Neural crest cell (in vitro differentiated cells): ENCODE data around the gene ANKZF1. TPM values are rescaled to one million over a fixed set of nuclear protein-coding genes. Genes with fewer than 3 reads are reported as not detected.

Source experiments
- DNase-seq: peaks from one replicate; pipeline ENCODE4 v3.0.0; 2021; ENCODE audit warnings: low read depth, mixed read lengths, low spot score
- H3K27ac Mint-ChIP-seq: one replicate; pipeline ENCODE4 v1.8.0; 2021; ENCODE audit warnings: mild to moderate bottlenecking, mixed read lengths; ENCODE audit not compliant: unreplicated experiment
- H3K27me3 Mint-ChIP-seq: 2 replicates; pipeline ENCODE4 v1.8.0; 2021; ENCODE audit warnings: low read depth, mild to moderate bottlenecking, mixed read lengths
- H3K36me3 Mint-ChIP-seq: 2 replicates; pipeline ENCODE4 v1.8.0; 2021; ENCODE audit warnings: low read depth, mild to moderate bottlenecking, mixed read lengths
- H3K4me1 Mint-ChIP-seq: 2 replicates; pipeline ENCODE4 v1.8.0; 2021; ENCODE audit warnings: mixed read lengths
- H3K4me3 Mint-ChIP-seq: one replicate; pipeline ENCODE4 v1.8.0; 2021; ENCODE audit warnings: mild to moderate bottlenecking, mixed read lengths
- H3K9me3 Mint-ChIP-seq: 2 replicates; pipeline ENCODE4 v1.8.0; 2021; ENCODE audit warnings: mixed read lengths
- total RNA-seq: library from RNA; stranded (reverse); gene quantifications from 2 replicates; pipeline ENCODE4 v1.2.1, GENCODE V29; 2021
- TF ChIP-seq, protein P1 (sequence below): fragments of 200-600 bp; sonication (generic); conservative IDR thresholded peaks from 2 replicates; pipeline ENCODE4 v1.5.0; 2021; ENCODE audit warnings: antibody characterized with exemption, mild to moderate bottlenecking

ANKZF1 gene
- total RNA-seq, 1 donor from 2014 or later, result 36.4 TPM

DNA sequence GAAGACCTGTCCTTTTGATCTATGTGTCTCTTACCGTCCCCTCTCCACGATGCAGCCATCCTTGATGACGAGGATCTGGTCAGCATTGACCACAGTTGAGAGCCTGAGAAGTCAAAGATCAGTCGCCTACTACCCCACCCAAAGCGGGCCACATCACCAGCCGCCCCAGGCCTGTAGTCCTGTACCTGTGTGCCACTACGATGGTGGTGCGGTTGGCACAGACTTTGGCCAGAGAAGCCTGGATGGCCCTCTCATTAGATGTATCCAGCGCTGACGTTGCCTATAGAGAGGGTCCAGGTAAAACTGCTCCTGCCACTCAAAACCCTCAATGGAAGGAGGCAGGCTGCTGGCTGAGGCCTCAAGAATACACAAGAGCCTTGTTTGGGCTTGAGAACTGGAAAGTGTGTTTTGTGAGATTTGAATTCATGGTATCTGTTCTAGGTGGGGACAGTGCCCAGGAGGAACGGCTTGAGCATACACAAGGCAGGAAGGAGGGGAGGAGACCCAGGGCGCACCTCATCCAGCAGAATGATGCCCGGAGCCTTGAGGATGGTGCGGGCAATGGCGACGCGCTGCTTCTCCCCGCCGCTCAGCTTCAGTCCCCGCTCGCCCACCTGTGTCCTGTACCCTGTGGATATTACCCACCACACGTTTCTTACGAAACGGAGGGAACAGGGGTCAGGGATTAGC, 19.3 kb upstream of the ANKZF1 start:
- H3K4me3 Mint-ChIP-seq, result no peak overlapping the region
- TF ChIP-seq, protein P1, sequence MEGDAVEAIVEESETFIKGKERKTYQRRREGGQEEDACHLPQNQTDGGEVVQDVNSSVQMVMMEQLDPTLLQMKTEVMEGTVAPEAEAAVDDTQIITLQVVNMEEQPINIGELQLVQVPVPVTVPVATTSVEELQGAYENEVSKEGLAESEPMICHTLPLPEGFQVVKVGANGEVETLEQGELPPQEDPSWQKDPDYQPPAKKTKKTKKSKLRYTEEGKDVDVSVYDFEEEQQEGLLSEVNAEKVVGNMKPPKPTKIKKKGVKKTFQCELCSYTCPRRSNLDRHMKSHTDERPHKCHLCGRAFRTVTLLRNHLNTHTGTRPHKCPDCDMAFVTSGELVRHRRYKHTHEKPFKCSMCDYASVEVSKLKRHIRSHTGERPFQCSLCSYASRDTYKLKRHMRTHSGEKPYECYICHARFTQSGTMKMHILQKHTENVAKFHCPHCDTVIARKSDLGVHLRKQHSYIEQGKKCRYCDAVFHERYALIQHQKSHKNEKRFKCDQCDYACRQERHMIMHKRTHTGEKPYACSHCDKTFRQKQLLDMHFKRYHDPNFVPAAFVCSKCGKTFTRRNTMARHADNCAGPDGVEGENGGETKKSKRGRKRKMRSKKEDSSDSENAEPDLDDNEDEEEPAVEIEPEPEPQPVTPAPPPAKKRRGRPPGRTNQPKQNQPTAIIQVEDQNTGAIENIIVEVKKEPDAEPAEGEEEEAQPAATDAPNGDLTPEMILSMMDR, result no peak
- peaks cover 4% of the 10 kb centered on the region for H3K36me3 Mint-ChIP-seq
- H3K27me3 Mint-ChIP-seq, result peaks cover 3% of the 10 kb centered on the region
- peak overlapping the region; percentile 92 for H3K27ac Mint-ChIP-seq
- no peak for DNase-seq
- H3K4me1 Mint-ChIP-seq, result peaks cover 21% of the 10 kb centered on the region
- H3K9me3 Mint-ChIP-seq, result no peaks in the 10 kb centered on the region

DNA sequence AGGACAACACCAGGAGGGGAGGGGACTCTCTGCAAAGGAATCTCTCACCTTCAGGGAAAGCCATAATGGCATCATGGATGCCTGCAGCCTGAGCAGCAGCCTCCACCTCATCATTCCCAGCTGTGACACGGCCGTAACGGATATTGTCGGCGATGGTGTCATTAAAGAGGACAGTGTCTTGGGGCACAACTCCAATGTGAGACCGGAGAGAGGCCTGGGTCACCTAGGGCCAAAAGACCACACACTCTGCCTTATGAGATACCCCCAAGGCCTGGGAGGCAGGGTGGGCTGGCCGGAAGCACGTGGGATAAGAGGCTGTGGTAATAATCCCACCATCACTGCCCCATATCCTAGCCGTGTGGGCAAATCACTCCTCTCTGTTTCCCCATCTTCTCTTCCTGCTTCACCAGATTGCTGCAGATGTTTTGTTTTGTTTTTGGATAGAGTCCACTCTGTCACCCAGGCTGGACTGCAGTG, 18.7 kb upstream of the ANKZF1 start:
- TF ChIP-seq, protein P1, result no peak
- Mint-ChIP-seq H3K36me3 (peaks cover 4% of the 10 kb centered on the region), H3K27me3 (peaks cover 3% of the 10 kb centered on the region)

DNA sequence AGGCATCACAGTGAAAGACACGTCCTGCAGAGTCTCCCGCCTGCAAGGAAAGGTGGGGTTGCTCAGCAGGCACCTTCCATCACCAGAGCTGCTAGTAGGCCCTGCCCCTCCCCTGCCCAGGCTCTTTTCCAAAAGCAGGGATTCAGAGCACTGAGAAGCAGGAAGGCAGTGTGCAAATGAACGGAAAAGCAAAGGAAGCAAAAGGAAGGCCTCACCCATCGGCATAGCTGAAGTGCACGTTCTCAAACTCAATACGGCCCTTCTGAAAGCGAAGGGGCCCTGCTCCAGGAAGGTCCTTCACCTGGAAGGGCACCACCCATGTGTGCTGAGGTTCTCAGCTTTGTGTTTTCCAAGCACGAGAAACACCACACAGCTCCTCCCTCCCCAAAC, 16.6 kb upstream of the ANKZF1 start:
- peaks cover 6% of the 10 kb centered on the region for H3K36me3 Mint-ChIP-seq
- TF ChIP-seq, protein P1, result no peak
- no peaks in the 10 kb centered on the region for H3K9me3 Mint-ChIP-seq
- no peaks in the 10 kb centered on the region for H3K27me3 Mint-ChIP-seq
- H3K27ac Mint-ChIP-seq, result no peak overlapping the region
- peaks cover 17% of the 10 kb centered on the region for H3K4me1 Mint-ChIP-seq
- DNase-seq, result no peak
- no peak overlapping the region for H3K4me3 Mint-ChIP-seq

More for the DNA sequence above, 18.7 kb upstream of the ANKZF1 start:
- Mint-ChIP-seq H3K9me3 (no peaks in the 10 kb centered on the region), H3K4me3 (peak overlapping the region; percentile 62), H3K4me1 (peaks cover 21% of the 10 kb centered on the region), H3K27ac (no peak overlapping the region)
- DNase-seq, result no peak

DNA sequence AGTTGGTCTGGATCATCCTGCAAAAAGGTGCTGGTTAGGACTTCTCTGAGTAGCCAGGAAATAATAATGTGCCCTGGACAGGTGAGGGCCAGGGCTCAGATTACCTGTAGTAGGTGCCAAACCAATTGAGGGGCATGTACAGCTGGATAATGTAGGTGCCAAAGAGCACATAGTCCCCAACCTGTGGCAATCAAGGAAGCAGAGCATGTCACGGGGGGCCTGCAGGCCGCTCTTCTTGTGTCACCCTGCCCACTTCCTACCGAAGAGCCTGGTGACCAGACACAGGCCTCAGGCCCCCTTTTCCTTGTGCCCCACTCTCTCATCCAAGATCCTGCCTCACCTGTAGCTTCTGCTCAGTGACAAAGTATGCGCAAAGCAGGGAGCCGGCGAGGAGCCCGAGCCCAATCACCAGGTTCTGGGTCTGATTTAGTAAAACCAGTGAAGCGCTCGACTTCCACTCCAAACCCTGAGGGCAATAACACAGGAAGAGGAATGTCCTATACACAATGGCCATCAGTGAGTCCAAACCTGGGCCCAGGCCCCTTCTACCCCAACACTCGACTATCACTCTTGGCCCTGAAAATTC, 16.0 kb upstream of the ANKZF1 start:
- H3K27me3 Mint-ChIP-seq, result no peaks in the 10 kb centered on the region
- no peak overlapping the region for H3K27ac Mint-ChIP-seq
- peaks cover 2% of the 10 kb centered on the region for H3K36me3 Mint-ChIP-seq
- H3K9me3 Mint-ChIP-seq, result no peaks in the 10 kb centered on the region
- H3K4me1 Mint-ChIP-seq, result peaks cover 14% of the 10 kb centered on the region
- H3K4me3 Mint-ChIP-seq, result peak overlapping the region; percentile 15
- TF ChIP-seq, protein P1, result no peak
- DNase-seq, result no peak

DNA sequence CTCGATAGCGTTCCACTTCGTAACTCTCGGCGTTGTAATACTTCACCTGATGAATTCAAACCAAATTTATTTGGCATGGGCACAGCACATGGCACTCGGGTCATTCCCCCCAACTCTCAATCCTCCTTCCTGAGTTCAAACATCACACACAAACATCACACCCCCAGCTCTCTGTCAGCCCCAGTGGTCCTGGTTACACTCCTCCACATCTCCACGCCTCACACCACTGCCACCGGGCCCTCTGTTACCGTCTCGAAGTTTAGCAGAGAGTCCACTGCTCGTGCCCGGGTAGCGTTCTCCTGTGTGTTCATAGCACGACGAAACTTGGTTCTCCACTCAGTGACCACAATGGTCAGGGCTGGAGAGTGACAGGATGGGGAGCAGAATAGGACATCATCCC, 15.5 kb upstream of the ANKZF1 start:
- DNase-seq, result no peak
- Mint-ChIP-seq H3K9me3 (no peaks in the 10 kb centered on the region), H3K27me3 (no peaks in the 10 kb centered on the region), H3K4me3 (peak overlapping the region; percentile 15), H3K36me3 (peaks cover 2% of the 10 kb centered on the region), H3K4me1 (peaks cover 17% of the 10 kb centered on the region), H3K27ac (no peak overlapping the region)
- TF ChIP-seq, protein P1, result no peak
